Gastrocnemius medialis (tissue), 4 donors: ENCODE measurements around the gene CFI.

Experiments used
- POLR2A ChIP-seq, 2 donors: fragments of 450-650 bp; IDR thresholded peaks; one replicate each; pipeline ENCODE4 v1.6.1; 2017; ENCODE audit warnings: antibody characterized with exemption in 2 of 2, mild to moderate bottlenecking in 2 of 2, moderate library complexity in 2 of 2
- TF ChIP-seq, protein P1 (sequence below), 5 experiments: fragments of 450-650 bp in 3 of 5; fragments of 200-600 bp in 2 of 5; sonication (generic) in 2 of 5; IDR thresholded peaks in 4 of 5; conservative IDR thresholded peaks in 1 of 5; 1 replicate in 4 of 5; 2 replicates in 1 of 5; pipeline ENCODE4 v1.5.1; 2016 to 2019; ENCODE audit warnings: antibody characterized with exemption in 5 of 5, mild to moderate bottlenecking in 3 of 5, moderate library complexity in 3 of 5

DNA sequence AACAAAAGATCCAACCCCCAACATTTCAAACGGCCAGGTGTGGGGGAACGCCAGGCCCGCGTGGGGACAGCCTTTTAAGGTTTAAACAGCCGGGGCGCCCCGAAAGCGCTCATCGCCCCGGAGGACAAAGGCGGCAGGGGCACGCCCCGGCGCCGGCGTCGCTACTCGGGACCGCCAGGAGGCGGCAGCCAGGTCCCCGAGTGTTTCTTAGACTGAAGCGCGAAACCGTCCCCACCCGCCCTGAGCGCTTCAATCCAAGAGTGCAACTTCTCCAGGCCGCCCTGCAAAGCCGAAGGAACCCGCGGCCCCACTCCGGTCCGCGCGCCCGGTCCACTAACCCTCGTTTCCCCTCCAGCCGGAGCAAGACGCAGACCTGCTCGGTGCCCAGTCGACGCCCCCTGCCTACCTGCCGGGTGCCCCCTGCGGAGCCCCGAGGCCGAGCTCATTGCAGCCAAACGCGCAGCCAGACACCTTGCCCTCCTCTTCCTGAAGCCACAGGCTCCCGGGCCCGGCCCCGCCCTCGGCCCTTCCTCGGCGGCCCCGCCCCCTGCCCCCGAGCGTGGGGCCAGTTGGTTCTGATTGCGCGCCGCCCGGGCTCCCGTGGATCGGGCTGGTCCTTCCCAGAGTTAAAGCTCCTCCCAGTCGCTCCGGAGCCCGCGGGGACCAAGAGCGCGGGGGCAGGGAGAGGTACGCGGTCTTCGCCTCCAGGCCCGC lies 98.7 kb downstream of the CFI start, which contains the start of gene CASP6:
- peak; percentile 10 to 27 for TF ChIP-seq POLR2A (IDR thresholded peaks at IDR 0.05)
- TF ChIP-seq, protein P1, sequence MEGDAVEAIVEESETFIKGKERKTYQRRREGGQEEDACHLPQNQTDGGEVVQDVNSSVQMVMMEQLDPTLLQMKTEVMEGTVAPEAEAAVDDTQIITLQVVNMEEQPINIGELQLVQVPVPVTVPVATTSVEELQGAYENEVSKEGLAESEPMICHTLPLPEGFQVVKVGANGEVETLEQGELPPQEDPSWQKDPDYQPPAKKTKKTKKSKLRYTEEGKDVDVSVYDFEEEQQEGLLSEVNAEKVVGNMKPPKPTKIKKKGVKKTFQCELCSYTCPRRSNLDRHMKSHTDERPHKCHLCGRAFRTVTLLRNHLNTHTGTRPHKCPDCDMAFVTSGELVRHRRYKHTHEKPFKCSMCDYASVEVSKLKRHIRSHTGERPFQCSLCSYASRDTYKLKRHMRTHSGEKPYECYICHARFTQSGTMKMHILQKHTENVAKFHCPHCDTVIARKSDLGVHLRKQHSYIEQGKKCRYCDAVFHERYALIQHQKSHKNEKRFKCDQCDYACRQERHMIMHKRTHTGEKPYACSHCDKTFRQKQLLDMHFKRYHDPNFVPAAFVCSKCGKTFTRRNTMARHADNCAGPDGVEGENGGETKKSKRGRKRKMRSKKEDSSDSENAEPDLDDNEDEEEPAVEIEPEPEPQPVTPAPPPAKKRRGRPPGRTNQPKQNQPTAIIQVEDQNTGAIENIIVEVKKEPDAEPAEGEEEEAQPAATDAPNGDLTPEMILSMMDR (IDR thresholded peaks at IDR 0.05 in 4 of 5, conservative IDR thresholded peaks at IDR 0.05 in 1 of 5), result peak; percentile 50 to 81 (median 78)
